K562 treated with DMSO at 1 percent for 4 hours (cell line): ENCODE data around the gene KRTAP4-7. TPM values are rescaled to one million over a fixed set of nuclear protein-coding genes. Genes with fewer than 3 reads are reported as not detected.

Experiments
- total RNA-seq: library from RNA; unstranded; fragments of 300-600 nt; gene quantifications from 2 replicates; pipeline ENCODE4 v1.2.3, GENCODE V29; 2022; ENCODE audit not compliant: insufficient read depth

Gene KRTAP4-7
- total RNA-seq = not detected in 2 replicates

GRCh38 chr17:41084100-41084856 is at the start of gene KRTAP4-7:
Gene KRTAP4-7 (plus strand): TSS chr17:41084150. CDS start chr17:41084207, 57 bp downstream.

GRCh38 chr17:41034346-41034935 is 49.5 kb upstream of the KRTAP4-7 start, which contains the start of gene KRTAP1-3:
Gene KRTAP1-3 (minus strand): TSS chr17:41034874. CDS start chr17:41034821, 53 bp downstream.

GRCh38 chr17:41040783-41041571 is 43.0 kb upstream of the KRTAP4-7 start, which contains the start of gene KRTAP1-1:
Gene KRTAP1-1 (minus strand): TSS chr17:41041450. CDS start chr17:41041397, 53 bp downstream.

DNA sequence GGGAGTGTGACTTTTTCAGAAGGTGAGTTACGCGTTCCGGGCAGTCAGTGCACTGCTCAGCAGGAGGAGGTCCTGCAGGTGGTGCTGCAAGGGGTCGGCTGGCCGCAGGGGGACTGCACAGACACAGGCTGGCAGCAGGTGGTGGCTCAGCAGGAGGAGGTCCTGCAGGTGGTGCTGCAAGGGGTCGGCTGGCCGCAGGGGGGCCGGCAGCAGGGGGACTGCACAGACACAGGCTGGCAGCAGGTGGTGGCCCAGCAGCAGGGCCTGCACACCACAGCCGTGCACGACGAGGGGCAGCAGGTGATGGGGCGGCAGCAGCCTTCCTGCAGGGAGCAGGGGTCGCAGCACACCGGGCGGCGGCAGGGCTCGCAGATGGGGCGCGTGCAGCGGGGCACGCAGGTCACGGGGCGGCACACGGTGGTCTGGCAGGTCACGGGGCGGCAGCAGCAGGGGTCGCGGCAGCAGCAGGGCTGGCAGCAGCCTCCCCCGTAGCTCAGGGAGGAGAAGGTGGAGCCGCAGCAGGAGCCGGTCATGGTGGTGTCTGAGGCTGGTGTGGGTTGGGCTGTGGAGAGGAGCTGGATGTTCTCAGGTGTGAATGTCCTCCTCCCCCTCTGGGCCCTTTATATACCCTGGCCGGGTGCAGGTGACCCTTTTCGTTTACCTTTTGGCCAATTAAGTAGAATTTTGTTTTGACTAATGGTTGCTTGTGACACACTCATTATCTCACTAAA is 37.0 kb upstream of the KRTAP4-7 start, which contains the start of gene KRTAP2-1:
KRTAP2-1 (minus strand) TSS at position 582 of the 731 bp plus-strand sequence; CDS start at position 533, 49 bp downstream.

GRCh38 chr17:41055130-41055529 is 28.8 kb upstream of the KRTAP4-7 start, which contains the start of gene KRTAP2-2:
Gene KRTAP2-2 (minus strand): TSS chr17:41055230. CDS start chr17:41055211, 19 bp downstream.

GRCh38 chr17:41060052-41060604 is 23.8 kb upstream of the KRTAP4-7 start, which contains the start of gene KRTAP2-3:
Gene KRTAP2-3 (minus strand): TSS chr17:41060114. CDS start chr17:41060050, 64 bp downstream.

GRCh38 chr17:41065829-41066624 is 17.9 kb upstream of the KRTAP4-7 start, which contains the start of gene KRTAP2-4:
Gene KRTAP2-4 (minus strand): TSS chr17:41065879. CDS start chr17:41065845, 34 bp downstream.

DNA sequence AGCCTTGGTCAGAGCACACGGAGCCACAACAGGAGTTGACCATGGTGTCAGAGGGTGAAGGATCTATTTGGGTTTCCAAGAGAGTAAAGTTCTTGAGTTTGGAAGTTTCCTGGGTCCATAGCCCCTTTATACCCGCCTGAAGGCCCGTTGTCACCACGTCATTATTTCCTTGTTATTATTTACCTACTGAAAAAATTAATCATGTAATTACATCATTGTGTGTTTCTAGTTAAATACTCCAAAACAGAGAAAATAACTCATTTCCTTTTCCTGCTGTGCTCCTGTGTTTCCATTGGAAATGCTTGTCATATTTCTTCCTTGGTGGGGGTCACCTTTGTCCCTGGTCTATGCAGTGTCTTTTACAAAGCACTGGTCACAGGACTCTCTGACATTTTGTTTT is 14.1 kb downstream of the KRTAP4-7 start, which contains the start of gene KRTAP4-8:
KRTAP4-8 (minus strand) TSS at position 101 of the 400 bp plus-strand sequence; CDS start at position 43, 58 bp downstream.

GRCh38 chr17:41101586-41102259 is 17.8 kb downstream of the KRTAP4-7 start, which contains the start of gene KRTAP4-16:
Gene KRTAP4-16 (minus strand): TSS chr17:41102209. CDS start chr17:41102209, 0 bp downstream.

GRCh38 chr17:41105347-41105746 is 21.4 kb downstream of the KRTAP4-7 start, which contains the start of gene KRTAP4-9:
Gene KRTAP4-9 (plus strand): TSS chr17:41105389. CDS start chr17:41105389, 0 bp downstream.

DNA sequence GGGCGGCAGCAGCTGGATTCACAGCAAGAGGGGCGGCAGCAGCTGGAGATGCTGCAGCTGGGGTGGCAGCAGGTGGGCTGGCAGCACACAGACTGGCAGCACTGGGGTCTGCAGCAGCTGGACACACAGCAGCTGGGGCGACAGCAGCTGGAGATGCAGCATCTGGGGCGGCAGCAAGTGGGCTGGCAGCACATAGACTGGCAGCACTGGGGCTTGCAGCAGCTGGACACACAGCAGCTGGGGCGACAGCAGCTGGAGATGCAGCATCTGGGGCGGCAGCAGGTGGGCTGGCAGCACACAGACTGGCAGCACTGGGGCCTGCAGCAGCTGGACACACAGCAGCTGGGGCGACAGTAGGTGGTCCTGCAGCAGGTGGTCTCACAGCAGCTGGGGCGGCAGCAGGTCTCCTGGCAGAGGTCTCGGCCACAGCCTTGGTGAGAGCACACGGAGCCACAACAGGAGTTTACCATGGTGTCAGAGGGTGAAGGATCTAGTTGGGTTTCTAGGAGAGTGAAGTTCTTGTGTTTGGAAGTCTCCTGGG is 34.0 kb downstream of the KRTAP4-7 start, which contains the start of gene KRTAP4-11:
KRTAP4-11 (minus strand) TSS at position 528 of the 541 bp plus-strand sequence; CDS start at position 470, 58 bp downstream.

GRCh38 chr17:41123991-41124371 is 40.0 kb downstream of the KRTAP4-7 start, which contains the start of gene KRTAP4-12:
Gene KRTAP4-12 (minus strand): TSS chr17:41124182. CDS start chr17:41124122, 60 bp downstream.

Other genes with a start within 250 kb of the KRTAP4-7 start
- gene KRT12, start 216.9 kb upstream of the KRTAP4-7 start, total RNA-seq = 5.7 and 8.8 TPM in 2 replicates
- not detected in 2 replicates for gene KRT20, start 198.9 kb upstream of the KRTAP4-7 start, total RNA-seq
- not detected in 2 replicates for gene KRT23, start 146.5 kb upstream of the KRTAP4-7 start, total RNA-seq
- not detected in 2 replicates for gene KRT39, start 117.2 kb upstream of the KRTAP4-7 start, total RNA-seq
- not detected in 2 replicates for gene KRT40, start 99.8 kb upstream of the KRTAP4-7 start, total RNA-seq
- gene KRTAP3-3, start 90.0 kb upstream of the KRTAP4-7 start, total RNA-seq = not detected in 2 replicates
- gene KRTAP3-2, start 84.2 kb upstream of the KRTAP4-7 start, total RNA-seq = not detected in 2 replicates
- gene KRTAP3-1, start 75.0 kb upstream of the KRTAP4-7 start, total RNA-seq = not detected in 2 replicates
- gene KRTAP1-5, start 56.9 kb upstream of the KRTAP4-7 start, total RNA-seq = not detected in 2 replicates
- not detected in 2 replicates for gene KRTAP1-4, start 54.0 kb upstream of the KRTAP4-7 start, total RNA-seq
- not detected in 2 replicates for gene KRTAP1-3, start 49.3 kb upstream of the KRTAP4-7 start, total RNA-seq
- not detected in 2 replicates for gene KRTAP1-1, start 42.7 kb upstream of the KRTAP4-7 start, total RNA-seq
- gene KRTAP2-1, start 36.8 kb upstream of the KRTAP4-7 start, total RNA-seq = not detected in 2 replicates
- not detected in 2 replicates for gene KRTAP2-2, start 28.9 kb upstream of the KRTAP4-7 start, total RNA-seq
- not detected in 2 replicates for gene KRTAP2-3, start 24.0 kb upstream of the KRTAP4-7 start, total RNA-seq
- gene KRTAP2-4, start 18.3 kb upstream of the KRTAP4-7 start, total RNA-seq = not detected in 2 replicates
- gene KRTAP4-8, start 14.0 kb downstream of the KRTAP4-7 start, total RNA-seq = not detected in 2 replicates
- gene KRTAP4-16, start 18.1 kb downstream of the KRTAP4-7 start, total RNA-seq = not detected in 2 replicates
- gene KRTAP4-9, start 21.2 kb downstream of the KRTAP4-7 start, total RNA-seq = not detected in 2 replicates
- gene KRTAP4-11, start 34.2 kb downstream of the KRTAP4-7 start, total RNA-seq = not detected in 2 replicates
- gene KRTAP4-12, start 40.0 kb downstream of the KRTAP4-7 start, total RNA-seq = not detected in 2 replicates
- not detected in 2 replicates for gene KRTAP4-6, start 56.4 kb downstream of the KRTAP4-7 start, total RNA-seq
- gene KRTAP4-5, start 65.7 kb downstream of the KRTAP4-7 start, total RNA-seq = not detected in 2 replicates
- gene KRTAP4-4, start 76.6 kb downstream of the KRTAP4-7 start, total RNA-seq = not detected in 2 replicates
- not detected in 2 replicates for gene KRTAP4-3, start 84.1 kb downstream of the KRTAP4-7 start, total RNA-seq
- not detected in 2 replicates for gene KRTAP4-2, start 94.1 kb downstream of the KRTAP4-7 start, total RNA-seq
- gene KRTAP4-1, start 100.8 kb downstream of the KRTAP4-7 start, total RNA-seq = not detected in 2 replicates
- gene KRTAP9-1, start 105.7 kb downstream of the KRTAP4-7 start, total RNA-seq = not detected in 2 replicates
- not detected in 2 replicates for gene KRTAP9-2, start 142.5 kb downstream of the KRTAP4-7 start, total RNA-seq
- gene KRTAP9-3, start 148.3 kb downstream of the KRTAP4-7 start, total RNA-seq = not detected in 2 replicates
- gene KRTAP9-8, start 153.8 kb downstream of the KRTAP4-7 start, total RNA-seq = not detected in 2 replicates
- gene KRTAP9-4, start 165.5 kb downstream of the KRTAP4-7 start, total RNA-seq = not detected in 2 replicates
- gene KRTAP9-9, start 171.2 kb downstream of the KRTAP4-7 start, total RNA-seq = not detected in 2 replicates
- not detected in 2 replicates for gene KRTAP9-6, start 181.2 kb downstream of the KRTAP4-7 start, total RNA-seq
- not detected in 2 replicates for gene KRTAP9-7, start 191.5 kb downstream of the KRTAP4-7 start, total RNA-seq
- not detected in 2 replicates for gene KRTAP29-1, start 218.7 kb downstream of the KRTAP4-7 start, total RNA-seq
- not detected in 2 replicates for gene KRTAP16-1, start 225.2 kb downstream of the KRTAP4-7 start, total RNA-seq
- not detected in 2 replicates for gene KRTAP17-1, start 231.6 kb downstream of the KRTAP4-7 start, total RNA-seq